ENCODE measurements around the gene ARL2BP.

The ARL2BP gene

GRCh38 chr16:57242650-57243049 is 2.4 kb upstream of the ARL2BP start:
- TF ChIP-seq JUND (IDR thresholded peaks at IDR 0.05; ENCODE audit: low read depth) = no peak
- in situ Hi-C loops (cut with HindIII; ENCODE audit: low pct_unique_long_range_greater_than_20kb, low sequenced_read_pairs) = no loop called here
- DNase-seq (ENCODE audit: low read depth in 1 of 2, low spot score in 1 of 2) = no peak

- in situ Hi-C loops (cut with HindIII; ENCODE audit: low pct_unique_long_range_greater_than_20kb, low sequenced_read_pairs) = no loop called here
- TF ChIP-seq JUND (IDR thresholded peaks at IDR 0.05; ENCODE audit: low read depth) = no peak
- DNase-seq (ENCODE audit: low read depth in 1 of 2, low spot score in 1 of 2) = peak in 1 of 2 experiments; percentile 26
These were observed 644 bp upstream of the ARL2BP start for GRCh38 chr16:57244463-57244766.

GRCh38 chr16:57245472-57246113 is 534 bp downstream of the ARL2BP start:
- no peak for TF ChIP-seq JUND (IDR thresholded peaks at IDR 0.05; ENCODE audit: low read depth)
- DNase-seq (ENCODE audit: low read depth in 1 of 2, low spot score in 1 of 2) = peak in 1 of 2 experiments; percentile 32
- in situ Hi-C loops (cut with HindIII; ENCODE audit: low pct_unique_long_range_greater_than_20kb, low sequenced_read_pairs) = no loop called here

DNA sequence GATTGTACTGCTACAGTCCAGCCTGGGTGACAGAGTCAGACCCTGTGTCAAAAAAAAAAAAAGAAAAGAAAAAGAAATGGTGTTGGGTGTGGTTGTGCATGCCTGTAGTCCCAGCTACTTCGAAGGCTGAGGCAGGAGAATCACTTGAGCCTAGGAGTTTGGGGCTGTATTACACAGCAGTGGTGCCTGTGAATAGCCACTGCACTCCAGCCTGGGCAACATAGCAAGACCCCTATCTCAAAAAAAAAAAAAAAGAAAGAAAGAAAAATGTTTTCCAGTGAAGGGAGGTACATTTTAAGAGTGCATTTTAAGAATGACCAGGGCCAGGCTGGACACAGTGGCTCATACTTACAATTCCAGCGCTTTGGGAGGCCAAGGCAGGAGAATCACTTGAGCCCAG is 6.3 kb downstream of the ARL2BP start:
- no peak for TF ChIP-seq JUND (IDR thresholded peaks at IDR 0.05; ENCODE audit: low read depth)
- in situ Hi-C loops (cut with HindIII; ENCODE audit: low pct_unique_long_range_greater_than_20kb, low sequenced_read_pairs) = no loop called here
- DNase-seq (ENCODE audit: low read depth in 1 of 2, low spot score in 1 of 2) = no peak

GRCh38 chr16:57252148-57252721 is 7.2 kb downstream of the ARL2BP start:
- TF ChIP-seq JUND (IDR thresholded peaks at IDR 0.05; ENCODE audit: low read depth) = no peak
- no peak for DNase-seq (ENCODE audit: low read depth in 1 of 2, low spot score in 1 of 2)
- in situ Hi-C loops (cut with HindIII; ENCODE audit: low pct_unique_long_range_greater_than_20kb, low sequenced_read_pairs) = no loop called here

DNA sequence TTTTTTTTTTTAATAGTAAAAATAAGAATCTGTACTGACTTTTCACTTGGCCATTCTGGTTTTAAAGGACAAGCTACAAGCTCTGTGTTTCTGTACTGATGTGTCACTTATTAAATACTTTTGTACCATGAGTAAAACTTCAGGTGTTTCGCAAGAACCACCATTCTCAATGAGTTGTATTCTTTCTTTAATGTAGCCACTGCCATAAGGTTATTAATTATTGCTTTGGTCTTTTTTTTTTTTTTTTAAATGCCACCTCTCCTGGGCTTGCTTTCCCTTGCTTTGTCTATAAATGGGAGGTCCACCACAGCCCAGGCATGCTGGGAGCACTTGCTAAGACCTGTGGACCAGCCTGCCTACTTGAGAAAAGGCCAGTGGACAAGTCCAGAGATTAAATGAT is 8.4 kb downstream of the ARL2BP start:
- TF ChIP-seq JUND (IDR thresholded peaks at IDR 0.05; ENCODE audit: low read depth) = no peak
- DNase-seq (ENCODE audit: low read depth in 1 of 2, low spot score in 1 of 2) = no peak
- in situ Hi-C loops (cut with HindIII; ENCODE audit: low pct_unique_long_range_greater_than_20kb, low sequenced_read_pairs) = no loop called here

GRCh38 chr16:57255686-57256415 is 10.8 kb downstream of the ARL2BP start:
- no peak for TF ChIP-seq JUND (IDR thresholded peaks at IDR 0.05; ENCODE audit: low read depth)
- DNase-seq (ENCODE audit: low read depth in 1 of 2, low spot score in 1 of 2) = no peak
- in situ Hi-C loops (cut with HindIII; ENCODE audit: low pct_unique_long_range_greater_than_20kb, low sequenced_read_pairs) = no loop called here

DNA sequence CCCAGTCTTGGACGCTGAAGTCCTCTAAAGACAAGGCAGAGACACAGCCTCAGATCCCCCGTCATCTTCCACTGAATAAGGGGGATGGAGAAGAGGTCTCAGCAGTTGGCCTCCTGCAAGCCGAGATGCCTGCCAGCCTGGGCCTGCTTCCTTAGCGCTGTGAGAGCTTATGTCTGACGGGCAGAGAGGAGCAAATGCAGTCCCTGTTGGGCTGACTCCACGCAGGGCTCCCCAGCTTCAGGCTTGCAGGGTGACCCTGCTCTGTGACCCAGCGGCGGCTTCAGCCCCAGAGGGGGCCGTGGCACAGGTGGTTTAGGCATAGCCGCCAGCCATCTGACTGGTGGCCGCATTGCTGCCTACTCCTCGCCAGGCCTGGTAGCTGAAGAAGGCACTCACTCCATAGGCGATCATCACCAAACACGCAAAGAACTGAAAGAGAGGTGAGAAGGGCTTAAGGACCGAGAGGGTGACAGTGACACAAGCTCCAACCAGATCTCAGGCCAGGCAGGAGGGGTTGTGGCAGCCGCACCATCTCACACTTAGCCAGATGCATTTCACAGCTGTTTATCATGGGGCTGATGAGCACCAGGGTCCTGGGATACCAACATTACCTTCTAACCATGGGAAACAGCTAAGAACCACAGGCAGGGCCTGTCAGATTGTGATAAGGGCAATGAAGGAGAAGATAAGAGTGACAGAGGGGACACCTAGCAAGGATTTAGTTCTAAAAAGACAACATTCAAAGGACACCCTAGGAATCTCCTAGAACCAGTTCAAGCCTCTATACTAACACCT is 11.7 kb downstream of the ARL2BP start:
- DNase-seq (ENCODE audit: low read depth in 1 of 2, low spot score in 1 of 2) = no peak
- in situ Hi-C loops (cut with HindIII; ENCODE audit: low pct_unique_long_range_greater_than_20kb, low sequenced_read_pairs) = no loop called here
- TF ChIP-seq JUND (IDR thresholded peaks at IDR 0.05; ENCODE audit: low read depth) = no peak

- no peak for TF ChIP-seq JUND (IDR thresholded peaks at IDR 0.05; ENCODE audit: low read depth)
- no peak for DNase-seq (ENCODE audit: low read depth in 1 of 2, low spot score in 1 of 2)
- in situ Hi-C loops (cut with HindIII; ENCODE audit: low pct_unique_long_range_greater_than_20kb, low sequenced_read_pairs) = no loop called here
These were observed 12.5 kb downstream of the ARL2BP start for GRCh38 chr16:57257455-57258070.

- in situ Hi-C loops (cut with HindIII; ENCODE audit: low pct_unique_long_range_greater_than_20kb, low sequenced_read_pairs) = no loop called here
- DNase-seq (ENCODE audit: low read depth in 1 of 2, low spot score in 1 of 2) = no peak
- TF ChIP-seq JUND (IDR thresholded peaks at IDR 0.05; ENCODE audit: low read depth) = no peak
These were observed 13.3 kb downstream of the ARL2BP start for GRCh38 chr16:57258226-57258909.

DNA sequence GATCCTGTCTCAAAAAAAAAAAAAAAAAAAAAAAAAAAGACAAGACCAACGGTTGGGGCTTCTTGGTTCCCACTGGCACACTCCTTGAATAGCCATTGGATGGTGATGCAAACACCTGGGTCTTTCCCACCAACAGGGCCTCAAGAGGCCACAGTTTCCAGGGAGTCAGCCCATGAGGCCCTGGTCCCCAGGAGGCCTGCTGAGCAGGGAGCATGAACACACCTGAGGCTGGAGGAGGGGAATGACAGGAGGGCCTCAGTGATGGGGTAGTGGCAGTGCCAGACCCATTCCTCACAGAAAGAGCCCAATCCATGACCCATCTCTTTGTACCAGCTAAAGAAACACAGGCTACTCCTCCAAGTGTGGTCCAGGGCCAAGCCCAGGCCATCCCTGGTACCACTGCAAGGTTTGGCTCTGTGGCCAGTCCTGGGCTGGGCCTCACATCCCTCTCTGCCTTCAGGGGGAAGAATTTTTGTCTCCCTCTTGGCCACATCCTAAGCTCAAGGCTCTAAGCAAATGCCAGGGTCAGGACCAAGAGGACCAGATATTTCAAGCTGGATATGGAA is 13.9 kb downstream of the ARL2BP start:
- in situ Hi-C loops (cut with HindIII; ENCODE audit: low pct_unique_long_range_greater_than_20kb, low sequenced_read_pairs) = no loop called here
- no peak for DNase-seq (ENCODE audit: low read depth in 1 of 2, low spot score in 1 of 2)
- no peak for TF ChIP-seq JUND (IDR thresholded peaks at IDR 0.05; ENCODE audit: low read depth)
